Loucy (cell line): Measurements from ENCODE around the gene OPRM1.

Experiments used
- H2AFZ ChIP-seq: fragments of 200-600 bp; sonication (generic); 2 replicates; pipeline ENCODE4 v1.6.0; 2016; ENCODE audit warnings: antibody characterized with exemption, mild to moderate bottlenecking, low read length, moderate library complexity
- H3F3A ChIP-seq: fragments of 200-600 bp; 2 replicates; pipeline ENCODE4 v1.6.0; 2016; ENCODE audit warnings: antibody characterized with exemption, low read depth, mild to moderate bottlenecking
- H3K27me3 ChIP-seq: fragments of 200-600 bp; sonication (generic); 2 replicates; pipeline ENCODE4 v1.6.1; 2014; ENCODE audit warnings: low read length, mild to moderate bottlenecking; ENCODE audit not compliant: insufficient read depth, poor library complexity, severe bottlenecking
- H3K36me3 ChIP-seq: fragments of 200-600 bp; sonication (generic); 2 replicates; pipeline ENCODE4 v1.6.1; 2016; ENCODE audit warnings: low read length; ENCODE audit not compliant: insufficient read depth
- H3K4me1 ChIP-seq: fragments of 200-600 bp; sonication (generic); 2 replicates; pipeline ENCODE4 v1.5.1; 2014; ENCODE audit warnings: low read length, mild to moderate bottlenecking; ENCODE audit not compliant: insufficient read depth, poor library complexity, severe bottlenecking
- H3K4me2 ChIP-seq: fragments of 200-600 bp; sonication (generic); 2 replicates; pipeline ENCODE4 v1.6.0; 2014; ENCODE audit warnings: antibody characterized with exemption, low read length, low read depth, mild to moderate bottlenecking; ENCODE audit not compliant: poor library complexity, severe bottlenecking
- H3K4me3 ChIP-seq: fragments of 200-600 bp; sonication (generic); 2 replicates; pipeline ENCODE4 v1.5.1; 2014; ENCODE audit warnings: low read length, mild to moderate bottlenecking, mixed read lengths; ENCODE audit not compliant: poor library complexity, severe bottlenecking
- H3K79me2 ChIP-seq: fragments of 200-600 bp; sonication (generic); 2 replicates; pipeline ENCODE4 v1.6.1; 2014; ENCODE audit warnings: low read length; ENCODE audit not compliant: insufficient read depth
- H3K9ac ChIP-seq: fragments of 200-600 bp; sonication (generic); 2 replicates; pipeline ENCODE4 v1.6.0; 2014; ENCODE audit warnings: mild to moderate bottlenecking, low read depth, low read length, moderate library complexity; ENCODE audit not compliant: poor library complexity, severe bottlenecking
- H3K9me2 ChIP-seq: fragments of 200-600 bp; sonication (generic); replicated peaks from 2 replicates; pipeline ENCODE4 v1.6.1; 2016; ENCODE audit warnings: low read depth, low read length, mixed read lengths
- H3K9me3 ChIP-seq: fragments of 200-600 bp; sonication (generic); 2 replicates; pipeline ENCODE4 v1.6.1; 2014; ENCODE audit warnings: mild to moderate bottlenecking, antibody characterized with exemption, low read length, low read depth; ENCODE audit not compliant: insufficient read depth
- H4K20me1 ChIP-seq: fragments of 200-600 bp; sonication (generic); 2 replicates; pipeline ENCODE4 v1.6.0; 2014; ENCODE audit warnings: antibody characterized with exemption, low read length, mild to moderate bottlenecking; ENCODE audit not compliant: insufficient read depth, poor library complexity, severe bottlenecking
- EZH2phosphoT487 ChIP-seq: fragments of 200-600 bp; IDR thresholded peaks from 2 replicates; pipeline ENCODE4 v1.6.1; 2018; ENCODE audit warnings: antibody characterized with exemption, mild to moderate bottlenecking, moderate library complexity, borderline replicate concordance
- TF ChIP-seq, protein P1 (sequence below): fragments of 200-600 bp; sonication (generic); conservative IDR thresholded peaks from 2 replicates; pipeline ENCODE4 v1.5.1; 2014; ENCODE audit warnings: mild to moderate bottlenecking, antibody characterized with exemption, low read length

OPRM1 gene

DNA sequence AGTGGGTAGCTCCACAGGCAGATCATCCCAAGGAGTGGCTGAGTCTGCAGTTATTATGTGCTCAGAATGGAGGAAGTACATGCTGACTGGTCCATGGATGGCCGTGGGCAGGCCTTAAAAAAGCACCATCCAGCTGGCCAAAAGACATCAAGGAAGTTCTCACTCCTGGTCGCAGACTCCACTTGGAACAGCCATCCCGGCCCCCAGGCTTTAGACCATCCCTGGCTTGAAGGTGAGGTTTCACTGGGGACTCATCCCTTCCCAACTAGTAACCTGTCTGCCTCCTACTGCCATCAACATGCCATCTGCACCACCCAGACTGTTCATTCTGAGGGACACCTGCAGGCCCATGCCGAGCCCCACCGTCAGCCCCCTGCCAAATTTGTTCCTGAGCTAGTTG lies 36.1 kb upstream of the OPRM1 start:
- H2AFZ ChIP-seq = no peak overlapping the region
- no peak overlapping the region for H3K4me3 ChIP-seq
- H3K79me2 ChIP-seq = no peaks in the 10 kb centered on the region
- H3F3A ChIP-seq = no peaks in the 10 kb centered on the region
- no peak overlapping the region for H3K4me2 ChIP-seq
- no peak overlapping the region for H3K9ac ChIP-seq
- H3K36me3 ChIP-seq = no peaks in the 10 kb centered on the region
- no peaks in the 10 kb centered on the region for H3K27me3 ChIP-seq
- TF ChIP-seq, protein P1, sequence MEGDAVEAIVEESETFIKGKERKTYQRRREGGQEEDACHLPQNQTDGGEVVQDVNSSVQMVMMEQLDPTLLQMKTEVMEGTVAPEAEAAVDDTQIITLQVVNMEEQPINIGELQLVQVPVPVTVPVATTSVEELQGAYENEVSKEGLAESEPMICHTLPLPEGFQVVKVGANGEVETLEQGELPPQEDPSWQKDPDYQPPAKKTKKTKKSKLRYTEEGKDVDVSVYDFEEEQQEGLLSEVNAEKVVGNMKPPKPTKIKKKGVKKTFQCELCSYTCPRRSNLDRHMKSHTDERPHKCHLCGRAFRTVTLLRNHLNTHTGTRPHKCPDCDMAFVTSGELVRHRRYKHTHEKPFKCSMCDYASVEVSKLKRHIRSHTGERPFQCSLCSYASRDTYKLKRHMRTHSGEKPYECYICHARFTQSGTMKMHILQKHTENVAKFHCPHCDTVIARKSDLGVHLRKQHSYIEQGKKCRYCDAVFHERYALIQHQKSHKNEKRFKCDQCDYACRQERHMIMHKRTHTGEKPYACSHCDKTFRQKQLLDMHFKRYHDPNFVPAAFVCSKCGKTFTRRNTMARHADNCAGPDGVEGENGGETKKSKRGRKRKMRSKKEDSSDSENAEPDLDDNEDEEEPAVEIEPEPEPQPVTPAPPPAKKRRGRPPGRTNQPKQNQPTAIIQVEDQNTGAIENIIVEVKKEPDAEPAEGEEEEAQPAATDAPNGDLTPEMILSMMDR = no peak
- no peak for TF ChIP-seq EZH2phosphoT487
- H3K9me3 ChIP-seq = no peaks in the 10 kb centered on the region
- no peaks in the 10 kb centered on the region for H4K20me1 ChIP-seq
- H3K4me1 ChIP-seq = no peaks in the 10 kb centered on the region
- H3K9me2 ChIP-seq = no peaks in the 10 kb centered on the region

DNA sequence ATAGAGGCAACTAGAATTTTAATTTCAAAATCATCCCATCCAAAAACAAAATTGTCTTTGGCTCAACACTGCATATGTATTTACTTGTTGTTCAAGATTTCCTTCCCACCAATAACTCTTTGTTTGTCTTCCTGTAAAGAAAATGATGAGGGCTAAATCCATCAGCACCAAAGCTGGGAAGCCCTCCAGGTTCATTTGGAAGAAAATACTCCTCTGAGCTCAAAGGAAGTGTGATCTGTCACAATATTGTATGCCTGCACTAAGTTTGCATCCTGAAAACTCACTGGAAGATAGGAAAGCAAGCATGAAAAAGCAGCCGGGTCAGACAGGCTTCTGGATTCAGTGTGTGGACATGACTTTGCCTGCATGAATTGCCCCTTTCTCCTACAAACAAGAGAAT lies 28.7 kb upstream of the OPRM1 start:
- no peaks in the 10 kb centered on the region for H3K4me1 ChIP-seq
- H3K9ac ChIP-seq = no peak overlapping the region
- no peak overlapping the region for H3K4me2 ChIP-seq
- H3K9me3 ChIP-seq = no peaks in the 10 kb centered on the region
- H3K79me2 ChIP-seq = no peaks in the 10 kb centered on the region
- H3K4me3 ChIP-seq = no peak overlapping the region
- no peaks in the 10 kb centered on the region for H3K9me2 ChIP-seq
- H3F3A ChIP-seq = no peaks in the 10 kb centered on the region
- TF ChIP-seq EZH2phosphoT487 = no peak
- TF ChIP-seq, protein P1 = no peak
- no peaks in the 10 kb centered on the region for H3K36me3 ChIP-seq
- no peaks in the 10 kb centered on the region for H3K27me3 ChIP-seq
- no peaks in the 10 kb centered on the region for H4K20me1 ChIP-seq
- H2AFZ ChIP-seq = no peak overlapping the region

DNA sequence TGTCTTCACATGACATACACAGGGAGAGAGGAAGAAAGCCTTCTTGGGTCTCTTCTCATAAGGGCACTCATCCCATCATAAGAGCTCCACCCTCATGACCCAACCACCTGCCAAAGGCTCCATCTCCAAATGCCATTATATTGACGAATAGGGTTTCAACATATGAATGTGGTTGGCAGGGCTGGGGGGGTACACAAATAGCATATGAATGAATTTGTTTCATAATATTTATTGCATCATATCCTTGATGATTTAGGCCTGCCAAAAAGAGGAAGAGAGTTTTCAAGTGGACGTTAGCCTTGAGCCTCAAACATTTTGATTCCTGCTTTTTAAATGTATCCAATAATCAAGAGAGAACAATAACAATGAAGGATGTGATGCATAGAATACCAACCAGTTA lies 26.2 kb upstream of the OPRM1 start:
- Histone ChIP-seq H3K4me3 (no peak overlapping the region), H3K4me1 (no peaks in the 10 kb centered on the region), H3K9me3 (no peaks in the 10 kb centered on the region), H3K27me3 (no peaks in the 10 kb centered on the region), H3K9me2 (no peaks in the 10 kb centered on the region), H3K36me3 (no peaks in the 10 kb centered on the region), H3K79me2 (no peaks in the 10 kb centered on the region), H3K4me2 (no peak overlapping the region), H3F3A (no peaks in the 10 kb centered on the region), H3K9ac (no peak overlapping the region), H2AFZ (no peak overlapping the region), H4K20me1 (no peaks in the 10 kb centered on the region)
- no peak for TF ChIP-seq EZH2phosphoT487
- TF ChIP-seq, protein P1 = no peak
